Tibial nerve (tissue), 4 donors: Measurements from ENCODE around the gene TNRC6A.

Source experiments
- EP300 ChIP-seq, 2 donors: sonication (generic); formaldehyde crosslinking; IDR thresholded peaks; one replicate each; pipeline ENCODE4 v1.6.1; 2017; ENCODE audit warnings: antibody characterized with exemption in 2 of 2, mild to moderate bottlenecking in 1 of 2
- POLR2A ChIP-seq, 2 donors: fragments of 450-650 bp; IDR thresholded peaks; one replicate each; pipeline ENCODE4 v1.6.1; 2017; ENCODE audit warnings: antibody characterized with exemption in 2 of 2, mild to moderate bottlenecking in 2 of 2, moderate library complexity in 2 of 2
- TF ChIP-seq, protein P1 (sequence below), 5 experiments: fragments of 200-600 bp in 3 of 5; fragments of 450-650 bp in 2 of 5; sonication (generic) in 3 of 5; IDR thresholded peaks; one replicate each; pipeline ENCODE4 v1.5.1; 2016 to 2019; ENCODE audit warnings: antibody characterized with exemption in 5 of 5, mild to moderate bottlenecking in 3 of 5, moderate library complexity in 2 of 5

DNA sequence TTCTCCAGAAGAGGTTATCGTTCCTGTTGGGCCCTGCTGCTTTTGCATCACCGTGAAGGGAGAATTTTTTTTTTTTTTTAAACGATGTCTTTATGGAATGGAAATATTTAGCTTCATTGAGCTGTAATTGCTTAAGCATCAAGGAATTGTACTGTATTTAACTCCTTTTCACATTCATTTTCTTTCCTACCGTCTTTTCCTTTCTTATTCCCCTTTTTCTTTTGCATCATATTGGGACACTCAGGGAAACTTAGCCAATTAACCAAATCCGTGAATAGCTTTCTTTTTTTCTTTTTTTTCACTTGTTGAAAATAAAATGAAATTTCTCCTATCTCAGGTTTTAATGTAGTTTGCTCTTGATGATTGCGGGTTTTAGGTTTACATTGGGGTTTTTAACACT is 1.5 kb downstream of the TNRC6A start:
- TF ChIP-seq, protein P1, sequence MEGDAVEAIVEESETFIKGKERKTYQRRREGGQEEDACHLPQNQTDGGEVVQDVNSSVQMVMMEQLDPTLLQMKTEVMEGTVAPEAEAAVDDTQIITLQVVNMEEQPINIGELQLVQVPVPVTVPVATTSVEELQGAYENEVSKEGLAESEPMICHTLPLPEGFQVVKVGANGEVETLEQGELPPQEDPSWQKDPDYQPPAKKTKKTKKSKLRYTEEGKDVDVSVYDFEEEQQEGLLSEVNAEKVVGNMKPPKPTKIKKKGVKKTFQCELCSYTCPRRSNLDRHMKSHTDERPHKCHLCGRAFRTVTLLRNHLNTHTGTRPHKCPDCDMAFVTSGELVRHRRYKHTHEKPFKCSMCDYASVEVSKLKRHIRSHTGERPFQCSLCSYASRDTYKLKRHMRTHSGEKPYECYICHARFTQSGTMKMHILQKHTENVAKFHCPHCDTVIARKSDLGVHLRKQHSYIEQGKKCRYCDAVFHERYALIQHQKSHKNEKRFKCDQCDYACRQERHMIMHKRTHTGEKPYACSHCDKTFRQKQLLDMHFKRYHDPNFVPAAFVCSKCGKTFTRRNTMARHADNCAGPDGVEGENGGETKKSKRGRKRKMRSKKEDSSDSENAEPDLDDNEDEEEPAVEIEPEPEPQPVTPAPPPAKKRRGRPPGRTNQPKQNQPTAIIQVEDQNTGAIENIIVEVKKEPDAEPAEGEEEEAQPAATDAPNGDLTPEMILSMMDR (IDR thresholded peaks at IDR 0.05) = no peak
- TF ChIP-seq EP300 (IDR thresholded peaks at IDR 0.05) (no peak), POLR2A (IDR thresholded peaks at IDR 0.05) (no peak)
